B cell (primary cell): ENCODE measurements around the gene LCT. TPM values are rescaled to one million over a fixed set of nuclear protein-coding genes. Genes with fewer than 3 reads are reported as not detected.

Experiments used
- ATAC-seq: fragments of 200-7000 bp; cut with Tn5 transposase; one replicate; pipeline ENCODE4 v1.10.0; 2021; ENCODE audit warnings: low read depth, mild to moderate bottlenecking, moderate number of reproducible peaks, moderate library complexity
- CTCF ChIA-PET: fragments of 350-600 bp; sonication (Branson Sonifier 250); formaldehyde crosslinking; loops from one replicate; lab custom pipeline; 2021; ENCODE audit warnings: antibody characterized with exemption, inconsistent platforms; lab: Charles Lee
- POLR2A ChIA-PET: fragments of 350-600 bp; sonication (Branson Sonifier 250); formaldehyde crosslinking; loops from one replicate; lab custom pipeline; 2021; ENCODE audit warnings: antibody characterized with exemption; lab: Charles Lee
- DNase-seq: peaks from one replicate; pipeline ENCODE4 v3.0.0; 2013
- H2AFZ ChIP-seq: 2 replicates; pipeline ENCODE4 v1.6.1; 2012; ENCODE audit warnings: mild to moderate bottlenecking, low read depth, low read length; ENCODE audit not compliant: insufficient read depth, poor library complexity, severe bottlenecking
- H3K27ac ChIP-seq, 2 donors: 1 replicate in 1 of 2; 2 replicates in 1 of 2; pipeline ENCODE4 v1.5.1; 2012 to 2013; ENCODE audit warnings: low read length in 2 of 2, mild to moderate bottlenecking in 2 of 2, moderate library complexity in 1 of 2
- H3K27me3 ChIP-seq, 4 experiments: fragments of 200-600 bp in 1 of 4; sonication (generic) in 1 of 4; replicated peaks in 1 of 4; 1 replicate in 2 of 4; 2 replicates in 2 of 4; pipeline versions ENCODE4 v1.6.1 to v1.7.0; 2013 to 2016; ENCODE audit warnings: low read length in 3 of 4, mild to moderate bottlenecking in 2 of 4, mixed read lengths in 1 of 4, moderate library complexity in 1 of 4; ENCODE audit not compliant: insufficient read depth in 4 of 4, control insufficient read depth in 3 of 4; ENCODE audit errors: control extremely low read depth in 1 of 4
- H3K36me3 ChIP-seq, 2 experiments: replicated peaks in 1 of 2; 1 replicate in 1 of 2; 2 replicates in 1 of 2; pipeline versions ENCODE4 v1.6.1 to v1.7.1; 2013; ENCODE audit warnings: low read length in 1 of 2; ENCODE audit not compliant: insufficient read depth in 2 of 2, control insufficient read depth in 1 of 2; ENCODE audit errors: control extremely low read depth in 1 of 2, extremely low read depth in 1 of 2
- H3K4me1 ChIP-seq, 2 donors: fragments of 200-600 bp in 1 of 2; sonication (generic) in 1 of 2; 1 replicate in 1 of 2; 2 replicates in 1 of 2; pipeline versions ENCODE4 v1.5.1 to v1.6.1; 2013 to 2017; ENCODE audit warnings: low read length in 2 of 2; ENCODE audit not compliant: control insufficient read depth in 2 of 2, insufficient read depth in 2 of 2
- H3K4me2 ChIP-seq: replicated peaks from 2 replicates; pipeline ENCODE3; 2012; ENCODE audit warnings: mild to moderate bottlenecking, low read depth, low read length; ENCODE audit not compliant: poor library complexity, severe bottlenecking
- H3K4me3 ChIP-seq, 5 experiments: fragments of 200-600 bp in 1 of 5; sonication (generic) in 1 of 5; 1 replicate in 3 of 5; 2 replicates in 2 of 5; pipeline versions ENCODE4 v1.5.1 to v1.7.0; 2011 to 2016; ENCODE audit warnings: low read length in 4 of 5, mild to moderate bottlenecking in 4 of 5, low read depth in 2 of 5, control low read depth in 1 of 5, moderate library complexity in 1 of 5; ENCODE audit not compliant: insufficient read depth in 1 of 5; ENCODE audit errors: control extremely low read depth in 1 of 5, extremely low read depth in 1 of 5
- H3K79me2 ChIP-seq: fragments of 200-600 bp; sonication (generic); one replicate; pipeline ENCODE4 v1.6.0; 2016; ENCODE audit warnings: low read length; ENCODE audit not compliant: control insufficient read depth, insufficient read depth
- H3K9ac ChIP-seq: fragments of 200-600 bp; sonication (generic); 2 replicates; pipeline ENCODE4 v1.6.1; 2017; ENCODE audit warnings: mild to moderate bottlenecking, low read length, moderate library complexity
- H3K9me3 ChIP-seq, 3 donors: one replicate each; pipeline versions ENCODE4 v1.6.1 to v1.7.1; 2013; ENCODE audit warnings: low read length in 2 of 3; ENCODE audit not compliant: control insufficient read depth in 2 of 3, insufficient read depth in 1 of 3; ENCODE audit errors: control extremely low read depth in 1 of 3
- H4K20me1 ChIP-seq: 2 replicates; pipeline ENCODE4 v1.6.0; 2012; ENCODE audit warnings: mild to moderate bottlenecking, low read length; ENCODE audit not compliant: insufficient read depth, control insufficient read depth, poor library complexity, severe bottlenecking
- H3K27ac Mint-ChIP-seq: one replicate; pipeline ENCODE4 v1.8.0; 2021; ENCODE audit warnings: mixed read lengths
- H3K27me3 Mint-ChIP-seq: one replicate; pipeline ENCODE4 v1.8.0; 2021; ENCODE audit warnings: mixed read lengths
- H3K4me1 Mint-ChIP-seq: one replicate; pipeline ENCODE4 v1.8.0; 2021; ENCODE audit warnings: mixed read lengths
- H3K4me3 Mint-ChIP-seq: one replicate; pipeline ENCODE4 v1.8.0; 2021; ENCODE audit warnings: mixed read lengths
- H3K9me3 Mint-ChIP-seq: one replicate; pipeline ENCODE4 v1.8.0; 2022; ENCODE audit warnings: mixed read lengths; ENCODE audit not compliant: insufficient read depth
- EZH2 ChIP-seq: IDR thresholded peaks from 2 replicates; pipeline ENCODE4 v1.6.1; 2012; ENCODE audit warnings: borderline replicate concordance, low read depth, mild to moderate bottlenecking, moderate library complexity, low read length; ENCODE audit not compliant: insufficient read depth, poor library complexity, severe bottlenecking
- WGBS: methylation state at CpG from one replicate; pipeline ENCODE4 v1.1.5; 2013; ENCODE audit warnings: missing lambda C conversion rate; ENCODE audit not compliant: insufficient coverage; 5-methylcytosine and 5-hydroxymethylcytosine counted together
- intact Hi-C: fragments of 100-400 bp; cut with micrococcal nuclease; formaldehyde crosslinking; loops from one replicate; pipeline ENCODE4 v1.10.0; 2022
- polyA plus RNA-seq: library from polyadenylated mRNA; depleted of rRNA; stranded (reverse); fragments of >200 nt; gene quantifications from 2 replicates; pipeline ENCODE4 v1.2.3, GENCODE V29; 2012
- total RNA-seq, 2 donors: library from RNA; stranded (reverse); fragments of 120-200 nt in 1 of 2; gene quantifications; 1 replicate in 1 of 2; 2 replicates in 1 of 2; pipeline versions ENCODE4 v1.2.3 to v1.2.4, GENCODE V29; 2013 to 2022
- TF ChIP-seq, protein P1 (sequence below): fragments of 200-600 bp; IDR thresholded peaks from one replicate; pipeline ENCODE4 v1.8.0; 2022; ENCODE audit warnings: antibody characterized with exemption, mild to moderate bottlenecking

The LCT gene
- total and polyA plus RNA-seq, 2 donors (not counting 1 experiment from before 2014, with no cell fraction given), result 0.03 to 0.07 TPM

DNA sequence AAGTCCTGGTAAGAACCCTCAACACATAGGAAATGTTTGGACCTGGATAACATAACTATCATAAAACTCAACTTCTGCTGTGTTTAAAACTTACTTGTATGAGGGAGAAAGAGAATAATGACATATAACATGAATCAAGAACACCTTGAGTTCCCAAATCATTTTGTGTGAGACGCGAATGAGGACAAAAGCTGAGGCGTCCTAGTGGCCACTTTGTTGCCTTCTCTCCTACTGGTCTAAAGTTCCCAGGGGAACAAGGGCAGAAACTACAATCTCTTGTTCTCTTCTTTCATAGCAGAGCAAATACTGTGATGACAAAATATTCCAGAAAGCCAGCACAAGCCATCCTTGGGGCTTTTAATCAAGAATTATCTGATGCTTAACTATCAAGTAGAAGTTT is 8.3 kb upstream of the LCT start:
- ATAC-seq (no peak), DNase-seq (no peak)
- WGBS, result 96% methylated on average over 3 of the region's 3 CpGs
- Histone ChIP-seq H3K9me3 (no peaks in the 10 kb centered on the region), H4K20me1 (no peaks in the 10 kb centered on the region), H3K79me2 (no peaks in the 10 kb centered on the region), H3K27ac (no peak overlapping the region), H3K36me3 (peaks cover 0 to 5% of the 10 kb centered on the region in 2 experiments), H3K4me1 (no peaks in the 10 kb centered on the region), H3K4me3 (no peak overlapping the region), H3K9ac (no peak overlapping the region), H2AFZ (no peak overlapping the region), H3K27me3 (no peaks in the 10 kb centered on the region), H3K4me2 (no peak overlapping the region)
- Mint-ChIP-seq H3K27me3 (no peaks in the 10 kb centered on the region), H3K9me3 (no peaks in the 10 kb centered on the region), H3K27ac (no peak overlapping the region), H3K4me1 (no peaks in the 10 kb centered on the region), H3K4me3 (no peak overlapping the region)
- intact Hi-C loops, result no loop called here
- ChIA-PET CTCF (no interaction called here), POLR2A (no interaction called here)
- no peak for TF ChIP-seq EZH2
- TF ChIP-seq, protein P1, sequence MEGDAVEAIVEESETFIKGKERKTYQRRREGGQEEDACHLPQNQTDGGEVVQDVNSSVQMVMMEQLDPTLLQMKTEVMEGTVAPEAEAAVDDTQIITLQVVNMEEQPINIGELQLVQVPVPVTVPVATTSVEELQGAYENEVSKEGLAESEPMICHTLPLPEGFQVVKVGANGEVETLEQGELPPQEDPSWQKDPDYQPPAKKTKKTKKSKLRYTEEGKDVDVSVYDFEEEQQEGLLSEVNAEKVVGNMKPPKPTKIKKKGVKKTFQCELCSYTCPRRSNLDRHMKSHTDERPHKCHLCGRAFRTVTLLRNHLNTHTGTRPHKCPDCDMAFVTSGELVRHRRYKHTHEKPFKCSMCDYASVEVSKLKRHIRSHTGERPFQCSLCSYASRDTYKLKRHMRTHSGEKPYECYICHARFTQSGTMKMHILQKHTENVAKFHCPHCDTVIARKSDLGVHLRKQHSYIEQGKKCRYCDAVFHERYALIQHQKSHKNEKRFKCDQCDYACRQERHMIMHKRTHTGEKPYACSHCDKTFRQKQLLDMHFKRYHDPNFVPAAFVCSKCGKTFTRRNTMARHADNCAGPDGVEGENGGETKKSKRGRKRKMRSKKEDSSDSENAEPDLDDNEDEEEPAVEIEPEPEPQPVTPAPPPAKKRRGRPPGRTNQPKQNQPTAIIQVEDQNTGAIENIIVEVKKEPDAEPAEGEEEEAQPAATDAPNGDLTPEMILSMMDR, result no peak

GRCh38 chr2:135844301-135844895 is 7.4 kb upstream of the LCT start:
- no peak overlapping the region for H3K4me2 ChIP-seq
- H2AFZ ChIP-seq, result no peak overlapping the region
- DNase-seq, result no peak
- Mint-ChIP-seq H3K27ac (no peak overlapping the region), H3K27me3 (no peaks in the 10 kb centered on the region), H3K9me3 (no peaks in the 10 kb centered on the region), H3K4me1 (no peaks in the 10 kb centered on the region), H3K4me3 (no peak overlapping the region)
- CTCF ChIA-PET, result no interaction called here
- H3K79me2 ChIP-seq, result no peaks in the 10 kb centered on the region
- H3K9ac ChIP-seq, result no peak overlapping the region
- no peak overlapping the region for H3K27ac ChIP-seq
- H3K36me3 ChIP-seq, result peaks cover 0 to 5% of the 10 kb centered on the region in 2 experiments
- no peaks in the 10 kb centered on the region for H3K27me3 ChIP-seq
- no peak overlapping the region for H3K4me3 ChIP-seq
- no peaks in the 10 kb centered on the region for H3K4me1 ChIP-seq
- POLR2A ChIA-PET, result no interaction called here
- no peaks in the 10 kb centered on the region for H4K20me1 ChIP-seq
- intact Hi-C loops, result no loop called here
- TF ChIP-seq, protein P1, result no peak
- no peak for TF ChIP-seq EZH2
- no peaks in the 10 kb centered on the region for H3K9me3 ChIP-seq
- 94% methylated on average over 3 of the region's 12 CpGs for WGBS
- no peak for ATAC-seq
